Natural killer cell treated with Interleukin-12 subunit alpha and Interleukin-12 subunit beta and Interleukin-15 and Interleukin-18, amount 100 ng/mL, for 72 hours (primary cell): ENCODE data around the gene EYA2. TPM values are rescaled to one million over a fixed set of nuclear protein-coding genes. Genes with fewer than 3 reads are reported as not detected.

Source experiments
- ATAC-seq, 2 donors: fragments of 150-1000 bp; cut with Tn5 transposase in 1 of 2; sonication (Bioruptor Pico), chemical (Tn5 transposase) in 1 of 2; 2 replicates each; pipeline ENCODE4 v1.10.0; 2021
- DNase-seq: peaks from one replicate; pipeline ENCODE4 v3.0.0; 2022; ENCODE audit warnings: low spot score
- H3K27ac Mint-ChIP-seq, 2 donors: 1 replicate in 1 of 2; 2 replicates in 1 of 2; pipeline ENCODE4 v1.8.0; 2022; ENCODE audit warnings: mixed read lengths in 2 of 2, mild to moderate bottlenecking in 1 of 2, moderate library complexity in 1 of 2
- H3K27me3 Mint-ChIP-seq, 2 donors: 1 replicate in 1 of 2; 2 replicates in 1 of 2; pipeline ENCODE4 v1.8.0; 2022; ENCODE audit warnings: mixed read lengths in 2 of 2
- H3K36me3 Mint-ChIP-seq: one replicate; pipeline ENCODE4 v1.8.0; 2022; ENCODE audit warnings: mixed read lengths
- H3K4me1 Mint-ChIP-seq, 2 donors: 1 replicate in 1 of 2; 2 replicates in 1 of 2; pipeline ENCODE4 v1.8.0; 2022; ENCODE audit warnings: low read depth in 2 of 2, mixed read lengths in 2 of 2, mild to moderate bottlenecking in 1 of 2
- H3K4me3 Mint-ChIP-seq: one replicate; pipeline ENCODE4 v1.8.0; 2022; ENCODE audit warnings: mixed read lengths
- H3K9me3 Mint-ChIP-seq: 2 replicates; pipeline ENCODE4 v1.8.0; 2022; ENCODE audit warnings: mixed read lengths
- total RNA-seq, 2 donors: library from RNA; stranded (reverse); gene quantifications; one replicate each; pipeline ENCODE4 v1.2.3, GENCODE V29; 2022

EYA2 gene
- total RNA-seq, 2 donors from 2014 or later: 0.17 TPM; not detected in 1

GRCh38 chr20:47141941-47142773 lies 247.5 kb downstream of the EYA2 start:
- Mint-ChIP-seq H3K4me3 (no peak overlapping the region), H3K36me3 (no peaks in the 10 kb centered on the region), H3K9me3 (no peaks in the 10 kb centered on the region), H3K4me1 (peaks cover under 1 to 2% of the 10 kb centered on the region in 2 donors), H3K27me3 (peaks cover 17 to 22% of the 10 kb centered on the region in 2 donors), H3K27ac (no peak overlapping the region)
- ATAC-seq (no peak), DNase-seq (no peak)

GRCh38 chr20:47142774-47143170 lies 248.1 kb downstream of the EYA2 start:
- DNase-seq: no peak
- H3K9me3 Mint-ChIP-seq: no peaks in the 10 kb centered on the region

GRCh38 chr20:47143657-47144056 lies 249.0 kb downstream of the EYA2 start:
- DNase-seq (no peak), ATAC-seq (no peak)
- Mint-ChIP-seq H3K27ac (no peak overlapping the region), H3K27me3 (peaks cover 18 to 19% of the 10 kb centered on the region in 2 donors), H3K9me3 (no peaks in the 10 kb centered on the region), H3K4me1 (peaks cover 5 to 6% of the 10 kb centered on the region in 2 donors), H3K36me3 (no peaks in the 10 kb centered on the region), H3K4me3 (no peak overlapping the region)

More at GRCh38 chr20:47142774-47143170, 248.1 kb downstream of the EYA2 start:
- Mint-ChIP-seq H3K4me1 (peaks cover 5 to 6% of the 10 kb centered on the region in 2 donors), H3K4me3 (no peak overlapping the region), H3K36me3 (no peaks in the 10 kb centered on the region), H3K27ac (no peak overlapping the region), H3K27me3 (peaks cover 19 to 22% of the 10 kb centered on the region in 2 donors)
- ATAC-seq: no peak

- DNase-seq (no peak), ATAC-seq (no peak)
- H3K9me3 Mint-ChIP-seq: no peaks in the 10 kb centered on the region
- H3K36me3 Mint-ChIP-seq: no peaks in the 10 kb centered on the region
- H3K27ac Mint-ChIP-seq: no peak overlapping the region
- peaks cover 5 to 6% of the 10 kb centered on the region in 2 donors for H3K4me1 Mint-ChIP-seq
- H3K4me3 Mint-ChIP-seq: no peak overlapping the region
- H3K27me3 Mint-ChIP-seq: peaks cover 14% of the 10 kb centered on the region in 2 donors
Measured at GRCh38 chr20:47144463-47144862, 249.8 kb downstream of the EYA2 start.

GRCh38 chr20:47146686-47147085 lies 252.0 kb downstream of the EYA2 start:
- Mint-ChIP-seq H3K27me3 (peaks cover 8 to 15% of the 10 kb centered on the region in 2 donors), H3K4me3 (no peak overlapping the region), H3K9me3 (no peaks in the 10 kb centered on the region), H3K4me1 (peaks cover 6 to 7% of the 10 kb centered on the region in 2 donors), H3K27ac (no peak overlapping the region), H3K36me3 (no peaks in the 10 kb centered on the region)
- DNase-seq: no peak
- ATAC-seq: no peak

- DNase-seq (no peak), ATAC-seq (no peak)
- Mint-ChIP-seq H3K4me1 (peaks cover 6 to 7% of the 10 kb centered on the region in 2 donors), H3K27me3 (peaks cover 12 to 22% of the 10 kb centered on the region in 2 donors), H3K9me3 (no peaks in the 10 kb centered on the region), H3K4me3 (no peak overlapping the region), H3K36me3 (no peaks in the 10 kb centered on the region), H3K27ac (no peak overlapping the region)
Measured at GRCh38 chr20:47148059-47148458, 253.4 kb downstream of the EYA2 start.

- H3K27ac Mint-ChIP-seq: no peak overlapping the region
- ATAC-seq: no peak
- H3K9me3 Mint-ChIP-seq: no peaks in the 10 kb centered on the region
- no peak for DNase-seq
- H3K4me3 Mint-ChIP-seq: no peak overlapping the region
- peaks cover 21 to 28% of the 10 kb centered on the region in 2 donors for H3K27me3 Mint-ChIP-seq
- H3K36me3 Mint-ChIP-seq: no peaks in the 10 kb centered on the region
- H3K4me1 Mint-ChIP-seq: peaks cover 6 to 7% of the 10 kb centered on the region in 2 donors
Measured at GRCh38 chr20:47149939-47150338, 255.3 kb downstream of the EYA2 start.

GRCh38 chr20:47150403-47151152 lies 255.9 kb downstream of the EYA2 start:
- Mint-ChIP-seq H3K36me3 (no peaks in the 10 kb centered on the region), H3K4me3 (no peak overlapping the region), H3K27me3 (peaks cover 21 to 24% of the 10 kb centered on the region in 2 donors), H3K27ac (no peak overlapping the region), H3K4me1 (peaks cover 6 to 7% of the 10 kb centered on the region in 2 donors), H3K9me3 (no peaks in the 10 kb centered on the region)
- ATAC-seq (peak; percentile 55 to 64), DNase-seq (no peak)

- no peak overlapping the region for H3K27ac Mint-ChIP-seq
- DNase-seq (no peak), ATAC-seq (no peak)
- H3K4me3 Mint-ChIP-seq: no peak overlapping the region
- no peaks in the 10 kb centered on the region for H3K36me3 Mint-ChIP-seq
- H3K27me3 Mint-ChIP-seq: peaks cover 22 to 25% of the 10 kb centered on the region in 2 donors
- H3K9me3 Mint-ChIP-seq: no peaks in the 10 kb centered on the region
- peaks cover 4 to 7% of the 10 kb centered on the region in 2 donors for H3K4me1 Mint-ChIP-seq
Measured at GRCh38 chr20:47152068-47152467, 257.4 kb downstream of the EYA2 start.

- H3K36me3 Mint-ChIP-seq: no peaks in the 10 kb centered on the region
- H3K27ac Mint-ChIP-seq: no peak overlapping the region
- no peak for ATAC-seq
- DNase-seq: no peak
- H3K9me3 Mint-ChIP-seq: no peaks in the 10 kb centered on the region
- no peak overlapping the region for H3K4me3 Mint-ChIP-seq
- H3K4me1 Mint-ChIP-seq: peaks cover 0 to 2% of the 10 kb centered on the region in 2 donors
- H3K27me3 Mint-ChIP-seq: peaks cover 26 to 33% of the 10 kb centered on the region in 2 donors
Measured at GRCh38 chr20:47154089-47154488, 259.4 kb downstream of the EYA2 start.

GRCh38 chr20:47156301-47157137 lies 261.9 kb downstream of the EYA2 start:
- no peak for DNase-seq
- H3K36me3 Mint-ChIP-seq: no peaks in the 10 kb centered on the region

GRCh38 chr20:47159166-47159565 lies 264.5 kb downstream of the EYA2 start:
- no peak overlapping the region for H3K27ac Mint-ChIP-seq
- no peak for DNase-seq
- H3K4me3 Mint-ChIP-seq: no peak overlapping the region
- no peaks in the 10 kb centered on the region for H3K4me1 Mint-ChIP-seq
- no peak for ATAC-seq
- peaks cover 14 to 23% of the 10 kb centered on the region in 2 donors for H3K27me3 Mint-ChIP-seq
- H3K36me3 Mint-ChIP-seq: no peaks in the 10 kb centered on the region
- H3K9me3 Mint-ChIP-seq: no peaks in the 10 kb centered on the region

More at GRCh38 chr20:47156301-47157137, 261.9 kb downstream of the EYA2 start:
- H3K4me3 Mint-ChIP-seq: no peak overlapping the region
- no peaks in the 10 kb centered on the region for H3K4me1 Mint-ChIP-seq
- H3K27me3 Mint-ChIP-seq: peaks cover 23 to 36% of the 10 kb centered on the region in 2 donors
- H3K27ac Mint-ChIP-seq: no peak overlapping the region
- no peak for ATAC-seq
- H3K9me3 Mint-ChIP-seq: no peaks in the 10 kb centered on the region

- H3K36me3 Mint-ChIP-seq: no peaks in the 10 kb centered on the region
- DNase-seq (no peak), ATAC-seq (no peak)
- no peaks in the 10 kb centered on the region for H3K9me3 Mint-ChIP-seq
- no peaks in the 10 kb centered on the region for H3K4me1 Mint-ChIP-seq
- no peak overlapping the region for H3K27ac Mint-ChIP-seq
- peaks cover 10 to 17% of the 10 kb centered on the region in 2 donors for H3K27me3 Mint-ChIP-seq
- H3K4me3 Mint-ChIP-seq: no peak overlapping the region
Measured at GRCh38 chr20:47160240-47160639, 265.6 kb downstream of the EYA2 start.
